ENCODE results near the gene FBLN5.

FBLN5 gene

DNA sequence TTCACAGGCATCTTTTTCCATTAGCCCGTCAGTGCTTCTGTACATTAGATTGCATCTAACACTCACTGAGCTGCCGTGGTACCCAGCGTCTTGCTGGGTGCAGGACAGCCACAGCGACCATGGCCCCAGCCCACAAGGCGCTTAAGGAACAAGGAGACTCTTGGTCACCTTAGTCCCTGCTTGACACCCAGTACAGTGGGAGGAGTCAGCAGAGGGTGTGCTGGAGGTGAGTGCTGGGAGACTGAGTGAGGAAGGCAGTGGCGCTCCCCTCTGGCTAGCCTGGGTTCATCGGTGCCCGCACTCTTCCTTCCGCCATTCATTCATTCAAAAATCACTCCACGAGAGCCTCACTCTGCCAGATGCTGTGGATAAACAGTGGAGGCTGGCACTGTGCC lies 21.8 kb downstream of the FBLN5 start:
- POLR2A ChIA-PET = no interaction called here
- CTCF ChIA-PET = interaction anchor here (1.7 kb wide), 1 partner anchor 10 kb away, joined by 4 read pairs; no protein-coding TSS in a partner anchor
- no peak for DNase-seq (ENCODE audit: extremely low spot score)
- TF ChIP-seq, protein P1, sequence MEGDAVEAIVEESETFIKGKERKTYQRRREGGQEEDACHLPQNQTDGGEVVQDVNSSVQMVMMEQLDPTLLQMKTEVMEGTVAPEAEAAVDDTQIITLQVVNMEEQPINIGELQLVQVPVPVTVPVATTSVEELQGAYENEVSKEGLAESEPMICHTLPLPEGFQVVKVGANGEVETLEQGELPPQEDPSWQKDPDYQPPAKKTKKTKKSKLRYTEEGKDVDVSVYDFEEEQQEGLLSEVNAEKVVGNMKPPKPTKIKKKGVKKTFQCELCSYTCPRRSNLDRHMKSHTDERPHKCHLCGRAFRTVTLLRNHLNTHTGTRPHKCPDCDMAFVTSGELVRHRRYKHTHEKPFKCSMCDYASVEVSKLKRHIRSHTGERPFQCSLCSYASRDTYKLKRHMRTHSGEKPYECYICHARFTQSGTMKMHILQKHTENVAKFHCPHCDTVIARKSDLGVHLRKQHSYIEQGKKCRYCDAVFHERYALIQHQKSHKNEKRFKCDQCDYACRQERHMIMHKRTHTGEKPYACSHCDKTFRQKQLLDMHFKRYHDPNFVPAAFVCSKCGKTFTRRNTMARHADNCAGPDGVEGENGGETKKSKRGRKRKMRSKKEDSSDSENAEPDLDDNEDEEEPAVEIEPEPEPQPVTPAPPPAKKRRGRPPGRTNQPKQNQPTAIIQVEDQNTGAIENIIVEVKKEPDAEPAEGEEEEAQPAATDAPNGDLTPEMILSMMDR (IDR thresholded peaks at IDR 0.05; ENCODE audit: control extremely low read depth, extremely low read depth, low read depth, missing control alignments) = no peak

DNA sequence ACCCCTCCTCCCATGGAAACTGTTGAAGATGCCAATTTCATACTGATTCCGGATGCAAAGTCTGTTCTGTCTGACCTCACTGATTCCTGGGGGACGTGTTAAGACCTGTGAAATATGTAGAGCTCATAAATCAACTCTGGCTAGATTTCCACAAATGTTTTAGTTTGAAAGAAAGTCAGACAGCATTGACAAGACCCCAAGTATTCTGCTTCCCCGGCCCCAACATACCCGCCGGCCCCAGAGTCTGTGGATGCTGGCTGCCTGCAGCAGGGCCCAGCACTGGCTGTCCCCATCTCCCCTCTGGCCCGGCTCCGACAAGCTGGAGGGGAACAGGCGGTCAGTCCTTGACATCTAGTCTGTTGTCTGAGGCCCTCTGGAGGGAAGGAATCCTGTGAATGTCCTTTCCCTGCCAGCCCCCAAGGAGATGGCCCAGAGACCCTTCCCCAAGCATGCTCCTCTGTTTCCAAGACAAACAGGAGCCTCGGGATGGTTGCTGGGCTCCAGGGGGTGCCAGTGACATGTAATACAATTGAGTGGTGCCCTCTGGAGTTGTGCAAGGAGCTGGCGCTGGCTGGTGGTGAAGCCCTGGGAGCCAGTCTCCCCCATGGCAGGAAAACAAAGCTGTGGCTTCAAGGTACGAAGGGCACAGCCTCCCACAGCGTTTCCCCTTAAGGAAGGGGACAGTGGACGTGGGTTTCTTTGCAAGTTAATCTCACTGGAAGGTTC lies 22.3 kb downstream of the FBLN5 start:
- DNase-seq (ENCODE audit: extremely low spot score) = no peak
- TF ChIP-seq, protein P1 (IDR thresholded peaks at IDR 0.05; ENCODE audit: control extremely low read depth, extremely low read depth, low read depth, missing control alignments) = no peak
- CTCF ChIA-PET = interaction anchor here (0.8 to 1.6 kb wide), 4 partner anchors 9 to 28 kb away, joined by 3 read pairs; no protein-coding TSS in a partner anchor
- POLR2A ChIA-PET = no interaction called here

DNA sequence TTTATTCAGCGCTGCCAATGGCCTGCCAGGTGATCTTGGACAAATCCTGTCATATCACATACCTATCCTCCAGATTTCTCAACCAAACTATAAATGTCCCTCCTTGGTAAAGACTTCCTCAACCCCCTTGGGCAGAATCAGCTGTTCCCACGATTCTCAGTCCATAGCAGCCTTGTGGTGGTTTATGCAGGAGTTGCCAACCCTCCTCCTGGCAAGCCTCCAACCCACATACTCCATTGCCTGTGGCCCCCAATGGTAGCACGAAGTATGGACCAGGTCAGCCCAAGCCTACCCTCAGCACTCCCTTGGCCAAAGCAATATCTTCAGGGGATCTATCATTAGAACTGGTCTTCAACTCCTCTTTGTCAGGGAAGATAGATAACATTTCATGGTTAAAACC lies 27.0 kb downstream of the FBLN5 start:
- no peak for DNase-seq (ENCODE audit: extremely low spot score)
- POLR2A ChIA-PET = no interaction called here
- CTCF ChIA-PET = interaction anchor here (2.7 kb wide), 1 partner anchor 10 kb away, joined by 11 read pairs; no protein-coding TSS in a partner anchor
- TF ChIP-seq, protein P1 (IDR thresholded peaks at IDR 0.05; ENCODE audit: control extremely low read depth, extremely low read depth, low read depth, missing control alignments) = no peak

DNA sequence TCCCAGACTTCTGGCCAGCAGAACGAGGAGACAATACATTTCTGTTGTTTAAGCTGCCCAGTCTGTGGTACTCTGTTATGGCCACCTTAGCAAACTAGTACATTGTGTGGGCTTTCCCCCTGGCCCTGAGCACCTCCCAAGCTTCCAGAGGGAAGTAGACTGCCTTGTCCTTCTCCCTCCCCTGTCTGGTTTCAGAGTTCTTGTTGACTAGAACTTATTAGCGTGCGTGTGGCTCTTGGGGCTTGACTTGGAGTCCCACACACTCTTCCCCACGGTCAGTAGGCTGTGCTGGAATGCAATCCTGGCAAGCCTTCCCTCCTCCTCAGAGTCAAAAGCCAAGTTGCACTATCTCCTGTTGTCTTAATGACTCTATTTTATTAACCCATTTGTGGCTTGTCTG lies 27.7 kb downstream of the FBLN5 start:
- TF ChIP-seq, protein P1 (IDR thresholded peaks at IDR 0.05; ENCODE audit: control extremely low read depth, extremely low read depth, low read depth, missing control alignments) = no peak
- no peak for DNase-seq (ENCODE audit: extremely low spot score)
- CTCF ChIA-PET = no interaction called here
- POLR2A ChIA-PET = no interaction called here

DNA sequence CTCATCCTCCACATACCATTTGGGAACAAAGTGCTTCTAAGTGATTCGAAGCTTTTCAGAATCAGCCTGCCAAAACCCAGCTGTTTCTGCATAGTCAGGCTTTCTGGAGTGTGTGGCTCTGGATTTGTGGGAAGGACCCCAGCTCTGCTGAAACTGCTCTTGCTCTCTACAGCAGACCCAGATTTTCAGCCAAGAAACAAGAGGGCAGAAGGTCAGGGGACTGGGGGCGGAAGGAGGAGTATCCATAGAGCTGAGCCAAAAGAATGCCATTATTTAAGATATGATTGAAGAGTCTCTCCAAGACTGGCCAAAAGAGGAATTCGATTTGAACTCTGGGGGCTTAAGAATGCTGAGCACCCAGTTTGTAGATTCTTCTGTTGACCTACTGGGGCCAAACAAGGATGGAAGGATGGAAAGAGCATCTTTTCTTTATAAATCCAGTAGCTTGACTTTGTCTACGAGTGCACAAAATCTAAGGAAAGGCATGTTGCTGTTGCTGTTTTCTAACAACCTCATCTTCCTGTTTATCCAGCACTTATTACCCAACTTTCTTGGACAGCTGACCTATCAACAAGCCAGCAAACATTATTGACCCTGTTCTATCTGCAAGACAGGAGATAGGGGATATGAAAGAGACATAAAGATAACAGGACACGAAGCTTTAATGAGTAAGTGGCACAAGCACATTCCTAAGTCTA lies 29.2 kb downstream of the FBLN5 start:
- ChIA-PET POLR2A (no interaction called here), CTCF (no interaction called here)
- DNase-seq (ENCODE audit: extremely low spot score) = no peak
- TF ChIP-seq, protein P1 (IDR thresholded peaks at IDR 0.05; ENCODE audit: control extremely low read depth, extremely low read depth, low read depth, missing control alignments) = no peak

DNA sequence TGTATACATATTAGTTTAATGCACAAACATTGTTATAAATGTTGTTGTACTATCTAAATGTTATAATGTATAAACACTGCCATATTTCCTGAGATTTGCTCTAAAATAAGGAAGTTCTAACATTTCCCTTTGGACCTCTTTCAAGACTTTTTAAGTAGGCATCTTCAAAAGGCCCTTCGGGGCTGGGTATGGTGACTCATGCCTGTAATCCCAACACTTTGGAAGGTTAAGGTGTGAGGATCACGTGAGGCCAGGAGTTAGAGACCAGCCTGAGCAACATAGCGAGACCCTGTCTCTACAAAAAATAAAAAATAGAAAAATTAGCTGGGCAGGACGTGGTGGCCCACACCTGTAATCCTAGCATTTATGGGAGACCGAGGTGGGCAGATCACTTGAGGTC lies 35.5 kb downstream of the FBLN5 start:
- CTCF ChIA-PET = interaction anchor here (1.0 to 1.6 kb wide), 4 partner anchors 13 to 260 kb away, joined by 4 to 6 read pairs (median 5); no protein-coding TSS in a partner anchor
- POLR2A ChIA-PET = no interaction called here
- no peak for DNase-seq (ENCODE audit: extremely low spot score)
- TF ChIP-seq, protein P1 (IDR thresholded peaks at IDR 0.05; ENCODE audit: control extremely low read depth, extremely low read depth, low read depth, missing control alignments) = no peak

Data from GM10248 (cell line).